GM19372 (cell line): ENCODE results near the gene SH3GL3.

Experiments used
- ATAC-seq: cut with Tn5 transposase; IDR thresholded peaks from one replicate; pipeline ENCODE4 v1.9.1; 2021; ENCODE audit warnings: mild to moderate bottlenecking, low read depth, moderate library complexity; ENCODE audit not compliant: unreplicated experiment

The SH3GL3 gene

GRCh38 chr15:83559310-83559966 is 112.3 kb downstream of the SH3GL3 start:
- ATAC-seq, result peak; percentile 68

- ATAC-seq, result no peak
These were observed 114.5 kb downstream of the SH3GL3 start for GRCh38 chr15:83561661-83562060.

DNA sequence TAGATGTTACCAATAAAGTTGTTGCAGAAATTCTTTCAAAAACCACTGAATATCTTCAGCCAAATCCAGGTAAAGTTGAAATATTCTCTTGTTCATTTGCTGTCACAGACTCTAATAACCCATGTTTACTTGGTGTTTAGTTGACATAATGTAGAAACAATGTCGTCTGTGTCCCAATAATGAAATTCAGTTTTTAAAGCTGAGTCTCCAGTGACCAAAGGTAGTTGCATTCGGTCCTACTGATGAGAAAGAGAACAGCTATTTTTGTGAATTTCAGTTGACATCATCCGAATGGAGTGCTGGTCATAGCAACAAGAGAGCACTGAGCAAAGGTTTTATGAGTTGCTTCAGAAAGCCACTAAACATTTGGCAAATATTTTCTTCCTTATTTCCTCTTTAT is 118.0 kb downstream of the SH3GL3 start:
- ATAC-seq, result no peak

DNA sequence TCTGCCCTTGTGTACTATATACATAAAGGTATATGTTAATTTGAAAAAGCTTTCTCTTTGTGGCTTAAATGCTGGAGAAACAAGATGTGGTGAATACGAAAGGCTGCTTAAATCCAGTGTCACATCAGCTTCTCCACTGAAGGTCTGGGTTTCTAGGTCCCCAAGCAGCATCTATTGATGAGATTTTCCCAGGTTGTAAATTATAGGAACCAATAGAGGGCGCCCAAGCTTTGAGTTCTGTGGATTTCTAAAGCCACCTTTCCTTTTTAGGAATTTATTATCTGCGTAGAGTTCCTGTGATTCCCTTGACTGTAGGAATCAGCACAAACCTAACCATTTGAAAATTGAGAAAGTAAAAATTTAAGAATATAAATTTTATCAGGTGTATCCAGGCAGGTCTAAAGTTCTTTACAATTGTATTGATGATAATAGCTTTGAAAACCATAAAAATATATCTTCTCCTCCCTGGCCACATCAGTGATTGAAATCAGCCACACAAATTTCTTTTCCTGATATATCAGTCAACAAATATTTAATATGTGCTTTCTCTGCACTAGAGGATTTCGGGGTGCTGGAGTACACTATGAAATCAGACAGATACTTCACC is 118.5 kb downstream of the SH3GL3 start:
- no peak for ATAC-seq

DNA sequence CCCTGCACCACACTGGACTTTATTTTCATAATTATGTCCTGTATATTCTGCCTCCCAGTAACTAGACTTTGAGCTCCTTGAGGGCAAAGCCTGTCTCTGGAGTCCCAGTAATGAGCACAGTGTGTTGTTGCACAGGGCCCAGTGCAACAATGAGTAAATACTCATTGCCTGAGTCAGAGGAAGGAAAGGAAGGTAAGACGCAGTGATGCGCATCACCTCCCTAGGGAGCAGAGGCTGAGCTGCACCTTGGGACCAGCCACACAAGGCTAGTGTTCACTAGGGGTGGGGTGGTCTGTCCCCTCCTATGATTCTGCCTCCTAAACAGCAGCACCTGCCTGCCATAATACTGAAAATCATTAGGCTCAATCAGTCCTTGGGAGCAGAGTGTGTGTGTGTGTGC is 120.2 kb downstream of the SH3GL3 start:
- no peak for ATAC-seq

DNA sequence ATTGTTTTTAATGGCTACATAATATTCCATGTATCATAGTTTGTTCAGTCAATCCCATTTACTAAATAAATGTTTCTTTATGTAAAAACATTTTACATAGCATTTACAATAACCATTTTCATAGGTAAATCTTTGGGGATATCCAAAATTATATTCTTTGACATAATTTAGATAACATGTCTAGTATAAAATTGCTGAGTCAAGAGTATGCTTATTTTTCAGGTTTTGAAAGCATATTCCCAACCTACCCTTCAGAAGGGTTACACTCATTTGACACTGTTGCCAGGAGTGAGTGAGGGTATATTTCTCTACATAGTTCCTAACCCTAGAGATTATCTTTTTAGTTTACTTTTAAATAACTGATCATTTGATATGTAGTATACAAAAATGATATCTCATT is 122.2 kb downstream of the SH3GL3 start:
- no peak for ATAC-seq

DNA sequence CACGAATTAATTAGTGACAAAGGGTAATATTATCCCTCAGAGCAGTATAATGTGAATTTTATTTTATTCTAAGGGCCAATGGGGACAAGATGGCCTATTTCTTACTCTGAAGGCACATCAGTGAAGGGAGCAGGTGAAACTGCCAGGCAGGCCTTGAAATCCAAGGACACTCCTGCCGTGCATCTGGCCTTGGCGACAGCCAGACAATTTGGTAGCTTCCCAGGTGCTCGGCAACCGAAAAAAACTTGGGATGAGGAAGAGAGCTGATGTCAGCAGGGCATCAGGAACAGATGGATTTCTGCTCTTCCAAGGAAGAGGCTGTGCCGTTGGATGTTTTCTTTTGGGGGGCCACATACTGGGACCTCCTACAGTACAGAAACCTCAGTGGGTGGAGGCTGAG is 123.6 kb downstream of the SH3GL3 start:
- no peak for ATAC-seq

DNA sequence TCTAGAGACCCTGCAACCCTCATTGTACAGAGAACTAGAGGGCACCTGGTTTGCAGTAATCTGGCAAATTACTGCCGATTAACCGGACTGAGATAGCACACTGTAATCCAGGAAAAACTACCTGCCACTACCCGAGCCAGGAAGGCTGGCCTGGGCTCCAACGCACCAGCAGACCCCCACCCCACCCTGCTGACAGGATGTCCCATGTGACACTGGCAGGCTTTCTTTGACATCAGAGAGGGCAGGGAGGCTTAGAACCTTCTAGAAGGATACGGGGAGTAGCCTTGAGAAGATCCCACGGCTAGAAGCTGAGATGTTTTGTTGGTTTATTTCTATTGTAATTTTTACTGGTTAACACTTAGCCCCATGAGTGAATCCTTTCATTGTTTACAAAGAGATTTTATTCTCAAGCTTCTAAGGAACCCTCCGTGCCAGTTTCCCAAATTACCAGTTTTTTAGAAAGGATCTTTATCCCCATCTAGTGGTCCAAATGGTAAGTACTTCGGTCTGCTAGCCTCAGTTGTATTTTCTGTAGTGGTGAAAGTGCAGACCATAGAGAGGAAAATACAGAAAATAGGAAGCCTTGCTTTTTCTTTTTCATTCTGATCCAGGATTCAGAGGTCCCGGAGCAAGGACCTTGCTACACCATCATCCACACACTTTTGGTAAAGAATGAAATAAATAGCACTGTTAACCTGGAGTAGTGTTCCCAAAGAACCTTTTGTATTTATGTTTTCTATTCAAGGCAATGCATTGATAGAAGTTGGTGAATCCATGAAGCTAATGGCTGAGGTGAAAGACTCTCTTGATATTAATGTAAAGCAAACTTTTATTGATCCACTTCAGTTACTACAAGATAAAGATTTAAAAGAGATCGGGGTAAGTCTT is 124.9 kb downstream of the SH3GL3 start:
- no peak for ATAC-seq

- ATAC-seq, result no peak
These were observed 127.2 kb downstream of the SH3GL3 start for GRCh38 chr15:83574345-83574744.

GRCh38 chr15:83578691-83579090 is 131.6 kb downstream of the SH3GL3 start:
- ATAC-seq, result no peak

DNA sequence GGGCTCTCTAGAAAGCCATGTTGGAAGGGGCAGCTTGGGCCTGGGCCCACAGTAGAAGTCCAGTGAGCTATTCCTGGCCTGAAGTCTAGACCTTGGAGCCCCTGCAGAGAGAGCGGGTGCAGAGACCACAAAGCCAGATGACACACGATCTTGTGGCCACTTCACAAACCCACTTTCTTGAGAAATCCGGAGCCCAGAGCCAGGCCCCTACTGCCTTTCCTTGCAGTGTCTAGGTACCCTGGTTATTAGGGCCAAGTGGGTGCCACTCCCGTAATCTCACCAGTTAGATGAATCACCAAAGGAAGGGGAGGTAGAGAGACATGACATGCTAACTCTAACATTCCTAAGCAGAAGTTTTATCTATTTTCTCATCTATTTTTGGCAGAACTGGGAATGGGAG is 134.2 kb downstream of the SH3GL3 start:
- no peak for ATAC-seq

DNA sequence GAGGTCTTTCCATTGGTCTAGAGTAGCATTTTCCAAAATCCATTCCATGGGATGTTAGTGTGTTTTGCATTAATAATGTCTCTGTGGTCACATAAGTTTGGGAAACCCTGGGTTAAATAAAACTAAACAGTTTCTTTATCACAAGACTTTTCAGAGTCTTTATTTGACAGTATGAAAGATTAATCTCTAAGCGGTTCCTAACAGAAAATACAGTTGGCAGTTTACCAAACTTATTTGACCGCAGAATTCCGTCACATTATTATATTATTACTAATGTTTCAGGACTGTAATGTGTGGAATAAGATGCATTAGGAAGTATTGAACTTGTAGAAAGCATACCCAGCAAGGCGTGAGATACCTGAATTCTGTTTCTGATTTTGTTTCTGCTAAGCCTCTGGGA is 135.2 kb downstream of the SH3GL3 start:
- ATAC-seq, result no peak

DNA sequence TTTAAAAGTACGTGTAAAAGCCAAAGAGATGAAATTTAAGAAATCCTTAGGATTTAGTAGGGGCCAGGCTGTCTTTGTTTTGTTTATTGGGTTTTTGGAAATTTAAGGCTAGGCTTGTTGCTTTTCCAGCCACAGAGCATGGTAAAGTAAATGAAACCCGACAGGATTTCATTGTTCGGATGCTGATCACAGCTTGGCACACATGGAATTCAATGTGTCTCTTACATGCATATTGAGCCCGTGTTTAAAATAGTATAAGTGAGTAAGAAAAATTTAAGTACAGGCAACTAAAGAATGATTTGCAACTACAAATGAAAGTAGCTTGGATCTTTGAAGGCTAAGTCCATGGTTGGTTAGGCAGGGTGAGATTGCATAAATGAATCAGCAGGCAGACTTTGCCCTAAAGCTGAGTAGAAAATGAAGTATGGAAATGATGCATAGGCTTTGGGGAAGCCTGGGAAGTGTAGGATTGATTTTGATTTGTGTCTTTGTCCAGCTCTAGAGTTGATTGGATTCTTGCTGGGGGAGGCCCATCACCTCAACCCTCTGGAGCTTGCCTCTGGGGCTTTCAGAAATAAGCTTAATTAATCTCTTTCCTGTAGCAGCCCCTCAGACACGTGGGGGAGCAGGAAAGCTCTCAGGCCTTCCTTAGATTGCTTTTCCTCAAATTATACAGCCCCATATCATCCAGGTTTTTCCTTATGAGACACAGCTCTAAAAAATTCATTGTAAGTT is 138.6 kb downstream of the SH3GL3 start:
- no peak for ATAC-seq

GRCh38 chr15:83587091-83587490 is 139.9 kb downstream of the SH3GL3 start:
- no peak for ATAC-seq

- no peak for ATAC-seq
These were observed 141.3 kb downstream of the SH3GL3 start for GRCh38 chr15:83588441-83588840.

- no peak for ATAC-seq
These were observed 145.4 kb downstream of the SH3GL3 start for GRCh38 chr15:83592370-83593040.

DNA sequence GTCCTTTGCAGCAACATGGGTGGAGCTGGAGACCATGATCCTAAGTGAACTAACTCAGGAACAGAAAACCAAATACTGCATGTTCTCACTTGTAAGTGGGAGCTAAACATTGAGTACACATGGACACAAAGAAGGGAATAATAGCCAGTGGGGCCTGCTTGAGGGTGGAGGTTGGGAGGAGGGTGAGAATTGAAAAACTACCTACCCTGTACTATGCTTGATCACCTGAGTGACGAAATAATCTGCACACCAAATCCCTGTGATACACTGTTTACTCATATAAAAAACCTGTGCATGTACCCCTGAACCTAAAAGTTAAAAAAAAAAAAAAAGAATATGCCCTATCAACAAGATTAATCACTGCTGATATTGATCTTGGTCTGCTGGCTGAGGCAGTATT is 148.1 kb downstream of the SH3GL3 start:
- no peak for ATAC-seq

DNA sequence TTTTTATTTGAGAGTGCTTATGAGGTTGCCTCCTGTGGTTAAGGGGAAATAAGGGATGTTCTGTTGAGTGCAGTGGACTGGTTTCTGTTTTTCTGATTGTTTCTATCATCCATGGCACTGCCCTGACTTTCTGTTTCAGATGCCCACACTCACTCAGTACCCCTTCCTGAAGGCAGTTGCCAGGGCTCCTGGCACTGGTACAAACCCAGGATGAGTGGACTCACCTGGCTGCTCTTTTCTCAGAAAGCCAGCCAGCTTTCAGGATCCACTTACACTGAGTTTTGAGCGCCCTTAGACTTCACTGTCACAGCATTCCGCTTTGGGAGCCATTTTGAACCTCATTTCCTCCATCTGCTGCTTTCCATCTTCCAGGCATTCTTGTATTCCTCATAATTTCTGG is 150.9 kb downstream of the SH3GL3 start:
- ATAC-seq, result no peak

DNA sequence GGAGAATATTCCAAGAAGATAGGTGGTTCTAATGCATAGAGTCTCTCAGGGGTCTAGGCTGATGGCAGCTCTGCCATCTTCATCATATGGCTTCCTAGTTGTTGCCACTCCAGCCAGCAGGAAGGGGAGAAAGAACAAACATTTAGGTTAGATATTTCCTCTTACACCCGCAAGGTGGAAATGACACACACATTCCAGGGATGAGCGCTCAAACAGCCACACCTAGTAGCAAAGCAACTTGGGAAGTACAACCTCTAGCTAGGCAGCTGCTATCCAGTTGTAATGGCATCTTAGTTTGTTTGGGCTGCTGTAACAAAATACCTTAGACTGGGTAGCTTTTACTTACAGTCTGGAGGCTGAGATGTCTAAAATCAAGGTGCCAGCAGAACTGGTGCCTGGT is 154.9 kb downstream of the SH3GL3 start:
- no peak for ATAC-seq

DNA sequence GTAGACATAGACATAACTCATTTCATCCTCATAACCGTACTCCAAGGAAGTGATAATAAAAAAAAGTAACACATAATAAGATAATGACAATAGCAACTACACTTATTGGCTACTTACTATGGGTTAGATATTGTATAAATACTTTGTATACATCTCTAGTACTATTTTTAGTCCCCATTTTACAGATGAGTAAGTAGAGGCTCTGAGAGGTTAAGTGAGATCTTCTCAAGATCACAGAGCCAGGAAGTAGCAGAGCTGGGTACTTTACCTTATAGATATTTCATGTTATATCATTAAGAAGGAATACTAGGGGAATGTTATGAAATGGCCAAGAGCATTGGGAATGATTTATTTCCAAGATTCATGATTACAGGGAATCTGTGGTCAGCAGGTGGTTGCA is 157.4 kb downstream of the SH3GL3 start:
- no peak for ATAC-seq
